Esophagus muscularis mucosa (tissue), 3 donors: Measurements from ENCODE around the gene PCARE.

Source experiments
- CTCF ChIP-seq, 3 experiments: fragments of 200-600 bp in 2 of 3; fragments of 450-650 bp in 1 of 3; sonication (generic) in 2 of 3; IDR thresholded peaks; one replicate each; pipeline ENCODE4 v1.5.1; 2017 to 2019; ENCODE audit warnings: antibody characterized with exemption in 3 of 3, mild to moderate bottlenecking in 2 of 3, moderate library complexity in 1 of 3
- POLR2A ChIP-seq: fragments of 450-650 bp; IDR thresholded peaks from one replicate; pipeline ENCODE4 v1.6.1; 2017; ENCODE audit warnings: antibody characterized with exemption, moderate library complexity, mild to moderate bottlenecking, low read depth

GRCh38 chr2:29114586-29114945, 40.2 kb upstream of the PCARE start:
- no peak for TF ChIP-seq CTCF (IDR thresholded peaks at IDR 0.05)
- TF ChIP-seq POLR2A = no peak
